ENCODE data around the gene NTNG1. TPM values are rescaled to one million over a fixed set of nuclear protein-coding genes. Genes with fewer than 3 reads are reported as not detected.

The NTNG1 gene
- total and polyA plus RNA-seq, 2 of the 13 experiments (the other 11 are each of a cell fraction or from before 2014, with no cell fraction given): not detected

DNA sequence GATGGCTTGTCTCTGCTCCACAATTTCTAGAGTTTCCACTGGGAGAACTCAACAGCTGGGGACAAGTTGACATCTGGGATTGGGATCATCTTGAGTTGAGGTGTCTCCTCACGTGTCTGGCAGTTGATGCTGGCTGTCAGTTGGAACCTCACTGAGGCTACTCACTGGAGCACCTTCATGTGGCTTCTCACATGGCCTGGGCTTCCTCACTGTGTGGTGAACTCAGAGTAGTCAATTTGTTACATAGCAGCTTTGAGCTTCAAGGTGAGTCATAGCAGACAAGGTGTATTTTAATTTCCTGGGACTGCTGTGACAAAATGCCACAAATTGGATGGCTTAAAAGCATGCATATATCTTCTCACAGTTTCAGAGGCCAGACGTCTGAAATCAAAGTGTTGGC lies 44.0 kb downstream of the NTNG1 start (continued):
- TF ChIP-seq DRAP1 (CRISPR knock-in tag; IDR thresholded peaks at IDR 0.05) (no peak), NCOA1 (CRISPR knock-in tag; IDR thresholded peaks at IDR 0.05) (no peak)

DNA sequence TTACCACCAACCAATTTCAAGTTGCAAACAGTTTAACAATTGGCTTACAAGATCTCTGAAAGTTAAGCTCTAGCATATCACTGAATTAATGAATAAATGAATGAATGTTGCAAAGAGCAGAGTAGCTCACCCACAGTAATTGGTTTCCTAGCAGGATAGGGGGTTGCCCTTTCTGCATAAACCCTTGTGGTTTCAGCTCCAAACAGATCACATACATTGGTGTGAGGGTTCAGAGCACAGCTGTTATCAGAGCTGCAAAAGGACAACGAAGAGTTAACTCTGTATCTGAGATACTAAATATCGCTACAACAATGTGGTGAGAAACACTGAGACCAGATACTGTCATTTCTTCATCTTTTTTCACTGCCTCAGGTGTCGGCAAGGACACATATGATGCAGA lies 46.6 kb downstream of the NTNG1 start:
- H3K4me2 ChIP-seq (ENCODE audit: low read depth, low read length): no peak overlapping the region
- no peaks in the 10 kb centered on the region for H3K79me2 ChIP-seq (ENCODE audit: insufficient read depth, low read length)
- H3K27me3 ChIP-seq (ENCODE audit: control insufficient read depth in 1 of 2, insufficient read depth in 2 of 2, low read length in 2 of 2): no peaks in the 10 kb centered on the region
- CTCF ChIA-PET (ENCODE audit: low intra/inter-chr PET ratio, low total read pairs): no interaction called here
- in situ Hi-C loops (cut with HindIII; ENCODE audit: extremely low pct_ligation_motif_present, low pct_unique_long_range_greater_than_20kb) (no loop called here), intact Hi-C loops (cut with micrococcal nuclease; ENCODE audit: unreplicated experiment) (no loop called here)
- FAIRE-seq (no peak), DNase-seq (ENCODE audit: low spot score) (no peak), ATAC-seq (no peak)
- no peaks in the 10 kb centered on the region for H3K4me1 ChIP-seq (ENCODE audit: insufficient read depth, low read length)
- no peak overlapping the region for H3K27ac ChIP-seq (ENCODE audit: extremely low read length, insufficient read depth, low read length)
- no peaks in the 10 kb centered on the region for H3K36me3 ChIP-seq (replicated peaks in 1 of 2; ENCODE audit: control insufficient read depth in 1 of 2, insufficient read depth in 2 of 2, low read length in 2 of 2)
- 0% methylated on average over 3 of the region's 3 CpGs for WGBS (ENCODE audit: low lambda C conversion rate)
- H3K9ac ChIP-seq (ENCODE audit: insufficient read depth, low read depth, low read length): no peak overlapping the region
- H3K9me3 ChIP-seq (ENCODE audit: low read length): no peaks in the 10 kb centered on the region
- H2AFZ ChIP-seq (ENCODE audit: low read length): no peak overlapping the region
- no peak overlapping the region for H3K4me3 ChIP-seq (replicated peaks in 1 of 3; ENCODE audit: insufficient read depth in 1 of 3, low read depth in 2 of 3, low read length in 3 of 3)
- TF ChIP-seq NFE2 (CRISPR knock-in tag; IDR thresholded peaks at IDR 0.05) (no peak), KDM1A (CRISPR knock-in tag; IDR thresholded peaks at IDR 0.05) (no peak), ELF3 (CRISPR knock-in tag; IDR thresholded peaks at IDR 0.05) (no peak)
- no TSS peak for BruUV-seq (replicated peaks)
- POLR2A ChIA-PET: no interaction called here
- no peaks in the 10 kb centered on the region for H4K20me1 ChIP-seq (ENCODE audit: insufficient read depth, low read length)

GRCh38 chr1:107188160-107188559 lies 47.3 kb downstream of the NTNG1 start:
- no peaks in the 10 kb centered on the region for H3K4me1 ChIP-seq (ENCODE audit: insufficient read depth, low read length)
- H3K79me2 ChIP-seq (ENCODE audit: insufficient read depth, low read length): no peaks in the 10 kb centered on the region
- intact Hi-C loops (cut with micrococcal nuclease; ENCODE audit: unreplicated experiment) (no loop called here), in situ Hi-C loops (cut with HindIII; ENCODE audit: extremely low pct_ligation_motif_present, low pct_unique_long_range_greater_than_20kb) (no loop called here)
- no peaks in the 10 kb centered on the region for H3K36me3 ChIP-seq (replicated peaks in 1 of 2; ENCODE audit: control insufficient read depth in 1 of 2, insufficient read depth in 2 of 2, low read length in 2 of 2)
- H3K9me3 ChIP-seq (ENCODE audit: low read length): no peaks in the 10 kb centered on the region
- 0% methylated on average over 3 of the region's 3 CpGs for WGBS (ENCODE audit: low lambda C conversion rate)
- no peak overlapping the region for H3K27ac ChIP-seq (ENCODE audit: extremely low read length, insufficient read depth, low read length)
- H3K4me2 ChIP-seq (ENCODE audit: low read depth, low read length): no peak overlapping the region
- DNase-seq (ENCODE audit: low spot score) (no peak), ATAC-seq (no peak), FAIRE-seq (no peak)
- POLR2A ChIA-PET: no interaction called here
- BruUV-seq (replicated peaks): no TSS peak
- H4K20me1 ChIP-seq (ENCODE audit: insufficient read depth, low read length): no peaks in the 10 kb centered on the region
- no peak overlapping the region for H3K9ac ChIP-seq (ENCODE audit: insufficient read depth, low read depth, low read length)
- H3K27me3 ChIP-seq (ENCODE audit: control insufficient read depth in 1 of 2, insufficient read depth in 2 of 2, low read length in 2 of 2): no peaks in the 10 kb centered on the region
- H2AFZ ChIP-seq (ENCODE audit: low read length): no peak overlapping the region
- CTCF ChIA-PET (ENCODE audit: low intra/inter-chr PET ratio, low total read pairs): no interaction called here
- no peak overlapping the region for H3K4me3 ChIP-seq (replicated peaks in 1 of 3; ENCODE audit: insufficient read depth in 1 of 3, low read depth in 2 of 3, low read length in 3 of 3)
- TF ChIP-seq MAX (IDR thresholded peaks at IDR 0.05) (no peak), YEATS4 (CRISPR knock-in tag; IDR thresholded peaks at IDR 0.05; ENCODE audit: borderline replicate concordance) (no peak), CHD4 (IDR thresholded peaks at IDR 0.05; ENCODE audit: borderline replicate concordance, low read length) (no peak), JDP2 (CRISPR knock-in tag; IDR thresholded peaks at IDR 0.05; ENCODE audit: borderline replicate concordance) (no peak), CSRNP2 (CRISPR knock-in tag; conservative IDR thresholded peaks at IDR 0.05; ENCODE audit: low read depth) (no peak), ZNF607 (CRISPR knock-in tag; IDR thresholded peaks at IDR 0.05; ENCODE audit: borderline replicate concordance) (no peak), DNMT1 (CRISPR knock-in tag; IDR thresholded peaks at IDR 0.05) (no peak)
- TF ChIP-seq, protein P1, sequence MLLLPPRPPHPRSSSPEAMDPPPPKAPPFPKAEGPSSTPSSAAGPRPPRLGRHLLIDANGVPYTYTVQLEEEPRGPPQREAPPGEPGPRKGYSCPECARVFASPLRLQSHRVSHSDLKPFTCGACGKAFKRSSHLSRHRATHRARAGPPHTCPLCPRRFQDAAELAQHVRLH (CRISPR knock-in tag; IDR thresholded peaks at IDR 0.05; ENCODE audit: borderline replicate concordance, low read depth): no peak
